HG03196 (cell line): ENCODE measurements around the gene MORF4L1.
"Not testable (repeated sequence)": the region's sequence is repeated elsewhere in the genome, so short reads cannot be mapped to it uniquely, and the experiment has no call there.

Experiments used
- ATAC-seq: cut with Tn5 transposase; IDR thresholded peaks from one replicate; pipeline ENCODE4 v1.9.1; 2021; ENCODE audit not compliant: unreplicated experiment

Gene MORF4L1, protein sequence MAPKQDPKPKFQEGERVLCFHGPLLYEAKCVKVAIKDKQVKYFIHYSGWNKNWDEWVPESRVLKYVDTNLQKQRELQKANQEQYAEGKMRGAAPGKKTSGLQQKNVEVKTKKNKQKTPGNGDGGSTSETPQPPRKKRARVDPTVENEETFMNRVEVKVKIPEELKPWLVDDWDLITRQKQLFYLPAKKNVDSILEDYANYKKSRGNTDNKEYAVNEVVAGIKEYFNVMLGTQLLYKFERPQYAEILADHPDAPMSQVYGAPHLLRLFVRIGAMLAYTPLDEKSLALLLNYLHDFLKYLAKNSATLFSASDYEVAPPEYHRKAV

GRCh38 chr15:78872155-78872971, at the start of gene MORF4L1:
Gene MORF4L1, plus strand, starts transcription at chr15:78872890. Its CDS starts 128 bp downstream, at chr15:78873018.
- peak; percentile 81 for ATAC-seq

GRCh38 chr15:78828920-78829319, 43.8 kb upstream of the MORF4L1 start:
- no peak for ATAC-seq

GRCh38 chr15:78830514-78831228, 42.0 kb upstream of the MORF4L1 start:
- ATAC-seq, result no peak

DNA sequence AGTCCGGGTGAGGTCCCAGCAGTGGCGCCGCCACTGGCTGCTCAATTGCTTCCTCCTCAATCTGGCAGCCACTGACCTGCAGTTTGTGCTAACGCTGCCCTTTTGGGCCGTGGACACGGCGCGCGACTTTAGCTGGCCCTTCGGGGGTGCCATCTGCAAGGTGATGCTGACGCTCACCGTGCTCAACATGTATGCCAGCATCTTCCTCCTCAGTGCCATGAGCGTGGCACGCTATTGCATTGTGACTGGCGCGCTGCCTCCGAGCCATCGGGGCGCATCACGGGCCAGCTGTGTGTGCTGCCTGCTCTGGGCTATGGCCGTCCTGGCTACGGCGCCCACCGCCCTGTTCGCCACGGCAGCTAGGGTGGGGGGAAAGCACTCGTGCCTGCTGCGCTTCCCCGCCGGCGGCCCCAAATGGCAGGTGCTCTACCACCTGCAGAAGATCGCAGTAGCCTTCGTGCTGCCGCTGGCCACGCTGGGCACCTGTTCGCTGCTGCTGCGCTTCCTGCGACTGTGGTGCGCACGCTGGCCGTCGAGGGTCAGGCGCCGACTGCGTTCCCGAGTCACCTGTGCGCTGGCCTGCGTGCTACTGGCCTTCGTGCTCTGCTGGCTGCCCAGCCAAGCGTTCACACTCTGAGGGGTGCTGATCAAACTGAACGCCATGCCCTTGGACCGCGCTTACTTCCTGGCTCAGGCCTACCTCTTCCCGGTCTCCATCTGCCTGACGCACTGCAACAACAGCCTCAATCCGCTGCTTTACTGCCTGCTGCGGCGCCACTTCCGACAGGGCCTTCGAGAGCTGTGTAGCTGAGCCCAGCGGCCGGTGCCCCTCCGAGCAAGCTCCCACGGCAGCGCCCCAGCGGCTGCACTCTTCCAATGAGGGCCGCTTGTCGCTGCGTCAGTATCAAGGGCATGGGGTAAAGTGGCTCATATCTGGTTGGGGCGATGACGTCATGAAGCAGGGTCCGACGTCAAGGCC, 41.2 kb upstream of the MORF4L1 start:
- ATAC-seq, result no peak

DNA sequence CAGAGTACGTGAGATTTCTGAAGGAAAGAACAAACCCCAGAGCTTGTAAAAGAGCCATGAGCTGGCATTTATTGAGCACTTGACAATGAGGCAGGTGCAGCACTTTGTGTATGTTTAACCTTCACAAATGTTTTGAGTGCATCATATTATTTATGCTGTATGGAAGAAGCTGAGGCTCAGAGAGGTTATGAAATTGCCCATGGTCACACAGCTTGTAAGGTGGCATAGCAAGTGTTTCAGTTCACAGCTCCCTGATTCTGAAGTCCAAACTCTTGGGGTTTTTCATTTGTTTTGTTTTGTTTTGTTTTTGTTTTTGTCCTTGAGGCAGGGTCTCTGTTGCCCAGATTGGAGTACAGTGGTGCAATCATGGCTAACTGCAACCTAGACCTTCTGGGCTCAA, 36.4 kb upstream of the MORF4L1 start:
- no peak for ATAC-seq

DNA sequence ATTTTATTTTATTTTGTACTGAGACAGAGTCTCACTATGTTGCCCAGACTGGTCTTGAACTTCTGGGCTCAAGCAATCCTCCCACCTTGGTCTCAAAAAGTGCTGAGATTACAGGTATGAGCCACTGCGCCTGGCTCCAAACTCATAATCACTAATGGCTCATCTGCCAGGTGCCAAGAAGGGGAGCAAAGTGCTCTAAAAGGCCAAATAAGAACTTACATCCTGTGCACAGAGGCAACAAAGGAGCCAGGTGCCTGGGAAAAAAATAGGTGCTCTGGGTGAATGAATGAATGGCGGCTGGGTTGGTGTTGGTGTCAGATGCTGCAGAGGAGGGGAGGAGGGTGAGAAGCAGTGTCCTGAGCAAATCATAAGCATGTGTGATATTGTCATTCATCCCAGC, 35.6 kb upstream of the MORF4L1 start:
- no peak for ATAC-seq

- ATAC-seq, result no peak
Measured at GRCh38 chr15:78837543-78837942, 35.1 kb upstream of the MORF4L1 start.

- no peak for ATAC-seq
Measured at GRCh38 chr15:78838489-78838888, 34.2 kb upstream of the MORF4L1 start.

GRCh38 chr15:78839151-78839550, 33.5 kb upstream of the MORF4L1 start:
- not testable (repeated sequence) for ATAC-seq

DNA sequence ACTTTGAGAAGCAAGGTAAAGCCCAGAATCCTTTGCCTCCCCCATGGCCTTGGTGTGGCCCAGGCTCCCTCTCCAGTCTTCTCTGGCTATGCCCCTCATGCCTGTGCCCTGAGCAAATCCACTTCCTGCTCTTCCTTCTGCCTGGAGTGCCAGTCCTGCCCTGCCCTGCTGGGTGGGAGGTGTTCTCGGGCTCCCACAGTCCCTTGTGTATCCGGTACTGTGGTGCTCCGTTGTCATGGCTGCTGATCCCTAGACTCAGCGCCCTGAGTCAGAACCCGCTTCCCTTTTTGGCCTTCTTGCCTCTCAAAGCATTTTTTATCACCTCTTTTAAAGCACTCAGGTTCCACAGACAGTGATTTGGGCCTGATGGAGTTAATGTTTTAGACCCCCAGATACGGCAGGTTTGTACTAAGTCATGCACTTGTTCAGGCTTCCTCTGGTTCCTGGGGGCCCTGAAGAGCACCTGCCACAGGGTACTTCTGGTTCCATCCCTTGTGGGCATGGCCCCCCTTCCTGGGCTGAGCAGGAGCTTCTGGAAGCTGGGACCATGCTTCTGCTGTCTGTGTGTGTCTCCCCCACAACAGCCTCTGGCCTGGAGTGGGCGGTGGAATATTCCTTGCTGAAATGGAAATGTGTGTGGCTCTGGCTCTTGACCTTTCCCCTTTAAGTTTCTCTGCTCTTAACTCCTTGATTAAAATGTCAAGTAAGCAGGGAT, 31.9 kb upstream of the MORF4L1 start:
- no peak for ATAC-seq

- ATAC-seq, result no peak
Measured at GRCh38 chr15:78841376-78841706, 31.3 kb upstream of the MORF4L1 start.

- no peak for ATAC-seq
Measured at GRCh38 chr15:78841891-78842290, 30.8 kb upstream of the MORF4L1 start.

DNA sequence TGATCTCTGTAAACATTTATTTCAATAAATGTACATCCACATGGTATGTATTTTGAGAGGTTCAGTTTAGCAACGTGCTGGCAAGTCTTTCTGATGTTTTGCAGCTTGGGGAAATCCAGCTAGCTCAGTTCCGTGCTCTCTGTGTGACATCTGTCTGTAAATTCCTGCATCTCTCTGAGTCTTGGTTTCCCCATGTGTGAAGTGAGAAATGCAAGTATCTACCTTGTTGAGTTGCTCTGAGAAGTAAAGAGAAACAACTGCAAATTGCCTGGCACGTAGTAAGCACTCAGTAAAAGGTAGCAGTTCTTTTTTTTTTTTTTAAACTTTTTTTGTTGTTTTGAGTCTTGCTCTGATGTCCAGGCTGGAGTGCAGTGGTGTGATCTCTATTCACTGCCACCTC, 30.2 kb upstream of the MORF4L1 start:
- ATAC-seq, result no peak

- ATAC-seq, result not testable (repeated sequence)
Measured at GRCh38 chr15:78846906-78847305, 25.8 kb upstream of the MORF4L1 start.

- not testable (repeated sequence) for ATAC-seq
Measured at GRCh38 chr15:78847387-78847906, 25.2 kb upstream of the MORF4L1 start.

- ATAC-seq, result no peak
Measured at GRCh38 chr15:78850352-78850751, 22.3 kb upstream of the MORF4L1 start.

GRCh38 chr15:78850941-78851755, 21.5 kb upstream of the MORF4L1 start:
- no peak for ATAC-seq

DNA sequence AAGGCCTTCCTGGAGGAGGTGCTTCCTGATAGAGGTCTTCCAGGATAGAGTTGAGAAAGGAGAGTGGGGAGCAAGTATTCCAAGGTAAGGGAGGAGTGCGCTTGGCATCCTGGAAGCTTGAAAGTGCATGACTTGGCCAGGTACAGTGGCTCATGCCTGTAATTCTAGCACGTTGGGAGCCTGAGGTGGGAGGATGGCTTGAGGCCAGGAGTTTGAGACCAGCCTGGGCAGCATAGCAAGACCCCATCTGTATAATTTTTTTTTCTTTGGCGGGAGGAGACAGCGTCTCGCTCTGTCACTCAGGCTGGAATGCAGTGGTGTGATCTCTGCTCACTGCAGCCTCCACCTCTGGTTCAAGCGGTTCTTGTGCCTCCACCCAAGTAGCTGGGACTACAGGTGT, 19.2 kb upstream of the MORF4L1 start:
- ATAC-seq, result no peak

- no peak for ATAC-seq
Measured at GRCh38 chr15:78854833-78855372, 17.8 kb upstream of the MORF4L1 start.
